Breast epithelium (tissue), 3 donors: Measurements from ENCODE around the gene DOCK11.

Source experiments
- POLR2A ChIP-seq: fragments of 450-650 bp; IDR thresholded peaks from one replicate; pipeline ENCODE4 v1.6.1; 2016; ENCODE audit warnings: antibody characterized with exemption, mild to moderate bottlenecking, moderate library complexity
- POLR2AphosphoS5 ChIP-seq, 3 donors: sonication (generic); formaldehyde crosslinking; IDR thresholded peaks; one replicate each; pipeline ENCODE4 v1.6.1; 2017; ENCODE audit warnings: antibody characterized with exemption in 3 of 3
- TF ChIP-seq, protein P1 (sequence below), 3 donors: fragments of 450-650 bp; IDR thresholded peaks; one replicate each; pipeline ENCODE4 v1.5.1; 2016 to 2017; ENCODE audit warnings: antibody characterized with exemption in 3 of 3, mild to moderate bottlenecking in 3 of 3, moderate library complexity in 3 of 3

DNA sequence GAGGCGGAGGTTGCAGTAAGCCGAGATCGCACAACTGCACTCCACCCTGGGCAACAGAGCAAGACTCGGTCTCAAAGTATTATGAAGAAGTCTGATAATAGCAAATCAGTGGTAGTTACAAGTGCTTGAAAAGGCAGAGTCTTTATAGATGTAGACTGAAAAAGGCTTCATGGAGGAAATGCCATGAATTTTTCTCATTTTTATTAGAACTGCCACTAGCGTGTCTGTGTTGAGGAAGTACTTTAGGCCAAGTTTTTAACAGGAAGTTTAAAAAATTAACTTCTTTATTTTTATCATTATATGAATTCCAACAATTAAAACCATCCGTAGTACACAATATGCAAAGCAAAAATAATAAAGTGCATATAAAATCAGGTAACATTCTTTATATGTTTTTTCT, 199.0 kb downstream of the DOCK11 start:
- TF ChIP-seq POLR2AphosphoS5 (IDR thresholded peaks at IDR 0.05) = no peak
- TF ChIP-seq, protein P1, sequence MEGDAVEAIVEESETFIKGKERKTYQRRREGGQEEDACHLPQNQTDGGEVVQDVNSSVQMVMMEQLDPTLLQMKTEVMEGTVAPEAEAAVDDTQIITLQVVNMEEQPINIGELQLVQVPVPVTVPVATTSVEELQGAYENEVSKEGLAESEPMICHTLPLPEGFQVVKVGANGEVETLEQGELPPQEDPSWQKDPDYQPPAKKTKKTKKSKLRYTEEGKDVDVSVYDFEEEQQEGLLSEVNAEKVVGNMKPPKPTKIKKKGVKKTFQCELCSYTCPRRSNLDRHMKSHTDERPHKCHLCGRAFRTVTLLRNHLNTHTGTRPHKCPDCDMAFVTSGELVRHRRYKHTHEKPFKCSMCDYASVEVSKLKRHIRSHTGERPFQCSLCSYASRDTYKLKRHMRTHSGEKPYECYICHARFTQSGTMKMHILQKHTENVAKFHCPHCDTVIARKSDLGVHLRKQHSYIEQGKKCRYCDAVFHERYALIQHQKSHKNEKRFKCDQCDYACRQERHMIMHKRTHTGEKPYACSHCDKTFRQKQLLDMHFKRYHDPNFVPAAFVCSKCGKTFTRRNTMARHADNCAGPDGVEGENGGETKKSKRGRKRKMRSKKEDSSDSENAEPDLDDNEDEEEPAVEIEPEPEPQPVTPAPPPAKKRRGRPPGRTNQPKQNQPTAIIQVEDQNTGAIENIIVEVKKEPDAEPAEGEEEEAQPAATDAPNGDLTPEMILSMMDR (IDR thresholded peaks at IDR 0.05) = no peak
- TF ChIP-seq POLR2A = no peak
